Motor neuron (in vitro differentiated cells): ENCODE data around the gene CELA3B. TPM values are rescaled to one million over a fixed set of nuclear protein-coding genes. Genes with fewer than 3 reads are reported as not detected.
"Not testable (repeated sequence)": the region's sequence is repeated elsewhere in the genome, so short reads cannot be mapped to it uniquely, and the experiment has no call there.

Experiments
- ATAC-seq, 8 experiments: fragments of 200-7000 bp; cut with Tn5 transposase; replicated peaks in 6 of 8; 2 replicates each; pipeline ENCODE4 v1.8.0; 2021; ENCODE audit warnings: mild to moderate bottlenecking in 8 of 8, moderate library complexity in 8 of 8
- H3K27ac ChIP-seq, 2 donors: fragments of 250-450 bp; sonication (Bioruptor Pico); 2 replicates each; pipeline ENCODE4 v1.9.0; 2021; ENCODE audit warnings: antibody characterized with exemption in 2 of 2, mild to moderate bottlenecking in 2 of 2, moderate library complexity in 1 of 2
- H3K4me1 ChIP-seq, 2 donors: fragments of 250-450 bp; sonication (Bioruptor Pico); replicated peaks in 1 of 2; 2 replicates each; pipeline ENCODE4 v1.6.1; 2021; ENCODE audit warnings: antibody characterized with exemption in 2 of 2, mild to moderate bottlenecking in 2 of 2, moderate library complexity in 1 of 2
- H3K4me3 ChIP-seq, 5 donors: fragments of 250-450 bp; sonication (Bioruptor Pico); 2 replicates each; pipeline ENCODE4 v1.9.0; 2021; ENCODE audit warnings: antibody characterized with exemption in 5 of 5, mild to moderate bottlenecking in 5 of 5, moderate library complexity in 4 of 5
- WGBS, 10 experiments: fragments of 450-650 bp; shearing (Covaris generic); methylation state at CpG; one replicate each; pipeline ENCODE4 v1.0.0; 2022; 5-methylcytosine and 5-hydroxymethylcytosine counted together
- in situ Hi-C, 9 experiments: fragments of 400-800 bp; cut with MboI; loops; one replicate each; pipeline ENCODE4 v1.15.0; 2021; ENCODE audit warnings: low sequenced_read_pairs in 9 of 9, low pct_unique_long_range_greater_than_20kb in 2 of 9; ENCODE audit not compliant: unreplicated experiment in 9 of 9
- total RNA-seq, 8 experiments: library from RNA; unstranded; fragments of 300-600 nt; gene quantifications; 2 replicates each; pipeline versions ENCODE4 v1.2.3 to v1.2.4, GENCODE V29; 2022

CELA3B gene
- total RNA-seq, 8 experiments from 2014 or later = not detected

- no peaks in the 10 kb centered on the region for H3K4me1 ChIP-seq
- ATAC-seq = peak in 3 of 8 experiments; percentile 13 to 26 (median 19)
- no peak overlapping the region for H3K4me3 ChIP-seq
- in situ Hi-C loops = loop anchor here in 4 of 9 experiments (25.0 kb wide), 4 partner anchors 241 to 716 kb away; no protein-coding TSS in a partner anchor
- WGBS, 10 experiments = 50 to 100% (median 72%) methylated on average over 1 to 4 of the region's 6 CpGs; no CpG with 5 or more reads in 3 of the 10 experiments
- H3K27ac ChIP-seq = no peak overlapping the region
These were observed 23.9 kb upstream of the CELA3B start for GRCh38 chr1:21952786-21953520.

- WGBS, 10 experiments = 65 to 92% (median 83%) methylated on average over 2 to 7 of the region's 16 CpGs; no CpG with 5 or more reads in 6 of the 10 experiments
- no peak for ATAC-seq
- Histone ChIP-seq H3K4me1 (no peaks in the 10 kb centered on the region), H3K27ac (no peak overlapping the region), H3K4me3 (no peak overlapping the region)
- in situ Hi-C loops = loop anchor here in 4 of 9 experiments (25.0 kb wide), 4 partner anchors 243 to 718 kb away; no protein-coding TSS in a partner anchor
These were observed 21.8 kb upstream of the CELA3B start for GRCh38 chr1:21955058-21955457.

- ATAC-seq = peak in 5 of 8 experiments; percentile 9 to 88 (median 16)
- H3K27ac ChIP-seq = no peak overlapping the region
- H3K4me3 ChIP-seq = no peak overlapping the region
- in situ Hi-C loops = loop anchor here in 4 of 9 experiments (25.0 kb wide), 4 partner anchors 243 to 718 kb away; no protein-coding TSS in a partner anchor
- no peaks in the 10 kb centered on the region for H3K4me1 ChIP-seq
- 60 to 80% (median 70%) methylated on average over 1 to 5 of the region's 9 CpGs; no CpG with 5 or more reads in 5 of the 10 experiments for WGBS, 10 experiments
These were observed 21.1 kb upstream of the CELA3B start for GRCh38 chr1:21955501-21956281.

- peak in 6 of 8 experiments; percentile 15 to 35 (median 24) for ATAC-seq
- no peaks in the 10 kb centered on the region for H3K4me1 ChIP-seq
- WGBS, 10 experiments = 71 to 94% (median 83%) methylated on average over 3 to 12 of the region's 18 CpGs; no CpG with 5 or more reads in 3 of the 10 experiments
- no peak overlapping the region for H3K27ac ChIP-seq
- in situ Hi-C loops = loop anchor here in 4 of 9 experiments (25.0 kb wide), 4 partner anchors 245 to 720 kb away; no protein-coding TSS in a partner anchor
- H3K4me3 ChIP-seq = no peak overlapping the region
These were observed 19.9 kb upstream of the CELA3B start for GRCh38 chr1:21956720-21957552.

GRCh38 chr1:21961337-21961736 is 15.5 kb upstream of the CELA3B start:
- Histone ChIP-seq H3K27ac (no peak overlapping the region), H3K4me1 (no peaks in the 10 kb centered on the region), H3K4me3 (no peak overlapping the region)
- no peak for ATAC-seq
- WGBS, 10 experiments = 73 to 100% (median 86%) methylated on average over 1 to 2 of the region's 2 CpGs; no CpG with 5 or more reads in 3 of the 10 experiments
- in situ Hi-C loops = loop anchor here in 4 of 9 experiments (25.0 kb wide), 4 partner anchors 249 to 724 kb away; no protein-coding TSS in a partner anchor

- in situ Hi-C loops = loop anchor here in 4 of 9 experiments (25.0 kb wide), 4 partner anchors 249 to 724 kb away; no protein-coding TSS in a partner anchor
- no peak for ATAC-seq
These were observed 15.0 kb upstream of the CELA3B start for GRCh38 chr1:21961799-21962198.

DNA sequence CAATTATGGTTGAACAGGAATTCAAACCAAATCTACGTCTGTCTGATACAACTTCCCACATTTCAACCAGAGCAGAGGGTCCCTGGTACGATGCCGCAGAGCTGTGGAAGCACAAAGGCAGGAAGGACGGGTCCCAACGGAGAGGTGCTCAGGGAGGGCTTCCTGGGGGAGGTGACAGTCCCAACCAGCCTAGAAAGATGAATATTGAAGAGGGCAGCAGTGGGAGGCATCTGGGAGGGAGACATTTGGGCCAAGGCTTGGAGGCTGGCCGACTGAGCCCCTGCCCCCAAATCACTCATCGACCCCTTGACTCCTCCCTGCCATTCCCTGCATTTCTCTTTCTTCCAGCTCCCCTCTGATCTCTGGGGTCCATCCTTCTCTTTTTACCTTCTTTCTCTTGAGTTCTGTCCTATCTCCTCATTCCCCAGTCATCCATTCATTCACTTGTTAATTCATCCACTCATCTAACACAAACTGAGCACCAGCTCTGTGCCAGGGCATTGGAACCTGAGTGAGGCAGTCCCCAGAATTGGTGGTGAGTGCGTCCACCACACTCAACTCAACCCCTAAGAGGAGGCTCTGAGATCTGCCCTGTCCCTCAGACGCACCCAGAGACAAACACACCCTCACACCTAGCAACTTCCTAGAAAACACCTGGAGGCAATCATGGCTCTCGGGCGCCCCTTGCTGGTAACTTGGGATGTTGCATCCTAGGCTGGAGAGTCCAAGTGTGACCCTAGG is 13.2 kb upstream of the CELA3B start:
- in situ Hi-C loops = loop anchor here in 4 of 9 experiments (25.0 kb wide), 4 partner anchors 251 to 726 kb away; no protein-coding TSS in a partner anchor
- Histone ChIP-seq H3K4me1 (no peaks in the 10 kb centered on the region), H3K27ac (no peak overlapping the region), H3K4me3 (no peak overlapping the region)
- 0 to 75% (median 30%) methylated on average over 1 to 9 of the region's 11 CpGs; no CpG with 5 or more reads in 2 of the 10 experiments for WGBS, 10 experiments
- peak; percentile 82 to 95 (median 88) for ATAC-seq

More at GRCh38 chr1:21961799-21962198, 15.0 kb upstream of the CELA3B start:
- no peaks in the 10 kb centered on the region for H3K4me1 ChIP-seq
- H3K4me3 ChIP-seq = no peak overlapping the region
- 43 to 90% methylated on average over 1 to 2 of the region's 2 CpGs; no CpG with 5 or more reads in 8 of the 10 experiments for WGBS, 10 experiments
- no peak overlapping the region for H3K27ac ChIP-seq

DNA sequence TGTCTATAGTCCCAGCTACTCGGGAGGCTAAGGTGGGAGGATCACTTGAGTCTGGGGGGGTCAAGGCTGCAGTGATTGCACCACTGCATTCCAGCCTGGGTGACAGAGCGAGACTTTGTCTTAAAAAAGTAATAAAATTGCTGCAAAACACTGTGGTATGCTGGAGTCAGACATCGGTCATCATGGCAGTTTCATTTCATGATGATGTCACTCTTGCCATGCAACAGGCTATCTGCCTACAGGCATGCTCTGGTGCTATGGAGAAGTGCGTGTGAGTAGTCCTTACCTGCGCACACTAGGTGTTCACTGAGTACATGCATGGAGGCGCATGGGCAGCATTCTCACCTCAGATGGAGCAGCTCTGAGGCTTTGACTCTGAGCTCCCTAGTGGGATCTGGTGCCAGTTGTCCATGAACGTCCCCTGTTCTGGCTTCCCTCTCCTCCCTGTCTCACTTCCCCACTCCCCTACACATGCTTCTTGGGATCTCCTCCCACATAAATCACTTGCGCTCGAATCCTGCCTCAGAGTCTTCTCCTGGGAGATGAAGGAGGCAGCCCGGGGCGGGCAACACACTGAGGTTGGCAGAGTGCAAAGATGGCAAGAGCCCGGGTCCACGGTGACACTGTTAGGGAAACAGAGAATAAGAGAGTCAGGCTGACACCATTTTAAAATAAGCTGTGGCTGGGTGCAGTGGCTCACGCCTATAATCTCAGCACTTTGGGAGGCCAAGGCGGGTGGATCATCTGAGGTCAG is 10.4 kb upstream of the CELA3B start:
- no peaks in the 10 kb centered on the region for H3K4me1 ChIP-seq
- in situ Hi-C loops = loop anchor here in 4 of 9 experiments (25.0 kb wide), 4 partner anchors 254 to 729 kb away; no protein-coding TSS in a partner anchor
- no peak overlapping the region for H3K4me3 ChIP-seq
- H3K27ac ChIP-seq = no peak overlapping the region
- WGBS, 10 experiments = 8 to 96% (median 86%) methylated on average over 2 to 12 of the region's 15 CpGs; no CpG with 5 or more reads in 1 of the 10 experiments
- peak in 5 of 8 experiments; percentile 8 to 68 (median 44) for ATAC-seq

GRCh38 chr1:21967216-21967615 is 9.6 kb upstream of the CELA3B start:
- in situ Hi-C loops = loop anchor here in 4 of 9 experiments (25.0 kb wide), 4 partner anchors 255 to 730 kb away; no protein-coding TSS in a partner anchor
- not testable (repeated sequence) for H3K27ac ChIP-seq, ATAC-seq, H3K4me1 ChIP-seq, H3K4me3 ChIP-seq
- WGBS, 10 experiments = 77 to 100% (median 92%) methylated on average over 1 to 5 of the region's 6 CpGs; no CpG with 5 or more reads in 2 of the 10 experiments

- WGBS, 10 experiments = 22 to 100% (median 60%) methylated on average over 1 to 4 of the region's 5 CpGs; no CpG with 5 or more reads in 1 of the 10 experiments
- not testable (repeated sequence) for H3K27ac ChIP-seq, H3K4me3 ChIP-seq, H3K4me1 ChIP-seq, ATAC-seq
- in situ Hi-C loops = loop anchor here in 4 of 9 experiments (25.0 kb wide), 4 partner anchors 257 to 732 kb away; no protein-coding TSS in a partner anchor
These were observed 7.8 kb upstream of the CELA3B start for GRCh38 chr1:21969066-21969465.

GRCh38 chr1:21970523-21970922 is 6.3 kb upstream of the CELA3B start:
- WGBS, 10 experiments = 0 to 94% (median 19%) methylated on average over 1 to 4 of the region's 4 CpGs; no CpG with 5 or more reads in 5 of the 10 experiments
- not testable (repeated sequence) for H3K27ac ChIP-seq, H3K4me1 ChIP-seq, H3K4me3 ChIP-seq
- in situ Hi-C loops = loop anchor here in 4 of 9 experiments (25.0 kb wide), 4 partner anchors 258 to 733 kb away; no protein-coding TSS in a partner anchor
- ATAC-seq = peak in 2 of 8 experiments; percentile 33 to 39
